OCI-LY3 (cell line): ENCODE results near the gene ASIC3.

Source experiments
- H2AFZ ChIP-seq: fragments of 200-600, 300-600 bp; shearing (Covaris generic); 2 replicates; pipeline ENCODE4 v1.6.0; 2014; ENCODE audit warnings: antibody characterized with exemption, low read depth, low read length
- H3K27ac ChIP-seq: fragments of 200-600, 300-600 bp; sonication (generic); 2 replicates; pipeline ENCODE4 v1.5.1; 2014; ENCODE audit warnings: mild to moderate bottlenecking, low read length, moderate library complexity, mixed read lengths
- H3K27me3 ChIP-seq: fragments of 200-600, 300-600 bp; sonication (generic); 2 replicates; pipeline ENCODE4 v1.6.1; 2014; ENCODE audit warnings: low read depth, low read length, mixed read lengths
- H3K36me3 ChIP-seq: fragments of 200-600, 300-600 bp; sonication (generic); replicated peaks from 2 replicates; pipeline ENCODE3; 2014; ENCODE audit warnings: low read depth, low read length, mixed read lengths
- H3K4me1 ChIP-seq: fragments of 300-600, 200-600 bp; sonication (generic); 2 replicates; pipeline ENCODE4 v1.6.1; 2014; ENCODE audit warnings: low read length, mixed read lengths
- H3K4me2 ChIP-seq: fragments of 200-600, 300-600 bp; sonication (generic); 2 replicates; pipeline ENCODE4 v1.6.1; 2014; ENCODE audit warnings: low read length, mixed read lengths
- H3K4me3 ChIP-seq: fragments of 300-600, 200-600 bp; sonication (generic); 2 replicates; pipeline ENCODE4 v1.5.1; 2014; ENCODE audit warnings: antibody characterized with exemption, mild to moderate bottlenecking, low read length, moderate library complexity
- H3K79me2 ChIP-seq: fragments of 300-600, 200-600 bp; shearing (Covaris generic); 2 replicates; pipeline ENCODE4 v1.6.1; 2014; ENCODE audit warnings: mild to moderate bottlenecking, low read length, mixed read lengths
- H3K9ac ChIP-seq: fragments of 300-600, 200-600 bp; shearing (Covaris generic); 2 replicates; pipeline ENCODE4 v1.6.0; 2014; ENCODE audit warnings: mild to moderate bottlenecking, low read length, moderate library complexity
- H3K9me3 ChIP-seq: fragments of 200-600, 300-600 bp; shearing (Covaris generic); 2 replicates; pipeline ENCODE4 v1.6.1; 2014; ENCODE audit warnings: low read length, mixed read lengths; ENCODE audit not compliant: insufficient read depth
- H4K20me1 ChIP-seq: fragments of 200-600, 300-600 bp; sonication (generic); 2 replicates; pipeline ENCODE4 v1.6.1; 2016; ENCODE audit warnings: low read length, mixed read lengths; ENCODE audit not compliant: insufficient read depth
- EZH2phosphoT487 ChIP-seq: fragments of 200-600 bp; shearing (Covaris generic); IDR thresholded peaks from 2 replicates; pipeline ENCODE4 v1.6.1; 2018; ENCODE audit warnings: antibody characterized with exemption, mixed run types, low read depth
- TF ChIP-seq, protein P1 (sequence below): fragments of 200-600, 300-600 bp; sonication (generic); IDR thresholded peaks from 2 replicates; pipeline ENCODE4 v1.5.1; 2014; ENCODE audit warnings: antibody characterized with exemption, low read length, low read depth

The ASIC3 gene

DNA sequence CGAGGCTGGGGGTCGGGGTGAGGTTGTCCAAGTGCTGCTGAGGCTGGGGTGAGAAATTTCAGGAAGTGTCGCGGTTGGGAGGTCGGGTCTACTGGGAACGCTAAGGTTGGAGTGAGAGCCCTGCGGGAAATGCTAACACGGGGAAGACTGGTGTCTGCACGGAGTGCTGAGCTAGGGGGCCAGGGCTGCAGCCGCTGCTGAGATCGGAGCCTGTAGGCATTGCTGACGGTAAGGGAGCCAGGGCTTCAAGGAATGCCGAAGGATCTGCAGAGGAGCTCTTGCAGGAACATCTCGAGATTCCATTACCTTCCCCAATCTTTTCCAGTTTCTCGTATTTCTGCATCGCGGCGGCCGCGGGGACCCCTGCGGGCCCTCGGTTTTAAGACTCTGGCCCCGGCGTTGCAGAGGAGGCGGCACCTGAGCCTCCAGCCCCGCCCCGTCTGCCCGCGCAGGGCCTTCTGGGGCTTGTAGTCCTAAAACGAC, 9.2 kb downstream of the ASIC3 start, which contains the start of gene CDK5:
TSS of gene CDK5 (minus strand) at position 392 of the 483 bp plus-strand sequence. CDS start at position 343, 49 bp downstream.
- peak within 1 kb of the TSS; percentile 87 for H3K9ac ChIP-seq
- H3K4me2 ChIP-seq = peak within 1 kb of the TSS; percentile 99
- H4K20me1 ChIP-seq = peaks cover 12% of the 10 kb centered on the region
- H3K9me3 ChIP-seq = no peaks in the 10 kb centered on the region
- no peaks in the 10 kb centered on the region for H3K27me3 ChIP-seq
- H3K4me3 ChIP-seq = peak within 1 kb of the TSS; percentile 90
- peaks cover 26% of the 10 kb centered on the region for H3K79me2 ChIP-seq
- no peaks in the 10 kb centered on the region for H3K36me3 ChIP-seq
- TF ChIP-seq EZH2phosphoT487 = no peak
- TF ChIP-seq, protein P1, sequence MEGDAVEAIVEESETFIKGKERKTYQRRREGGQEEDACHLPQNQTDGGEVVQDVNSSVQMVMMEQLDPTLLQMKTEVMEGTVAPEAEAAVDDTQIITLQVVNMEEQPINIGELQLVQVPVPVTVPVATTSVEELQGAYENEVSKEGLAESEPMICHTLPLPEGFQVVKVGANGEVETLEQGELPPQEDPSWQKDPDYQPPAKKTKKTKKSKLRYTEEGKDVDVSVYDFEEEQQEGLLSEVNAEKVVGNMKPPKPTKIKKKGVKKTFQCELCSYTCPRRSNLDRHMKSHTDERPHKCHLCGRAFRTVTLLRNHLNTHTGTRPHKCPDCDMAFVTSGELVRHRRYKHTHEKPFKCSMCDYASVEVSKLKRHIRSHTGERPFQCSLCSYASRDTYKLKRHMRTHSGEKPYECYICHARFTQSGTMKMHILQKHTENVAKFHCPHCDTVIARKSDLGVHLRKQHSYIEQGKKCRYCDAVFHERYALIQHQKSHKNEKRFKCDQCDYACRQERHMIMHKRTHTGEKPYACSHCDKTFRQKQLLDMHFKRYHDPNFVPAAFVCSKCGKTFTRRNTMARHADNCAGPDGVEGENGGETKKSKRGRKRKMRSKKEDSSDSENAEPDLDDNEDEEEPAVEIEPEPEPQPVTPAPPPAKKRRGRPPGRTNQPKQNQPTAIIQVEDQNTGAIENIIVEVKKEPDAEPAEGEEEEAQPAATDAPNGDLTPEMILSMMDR = no peak
- peaks cover 16% of the 10 kb centered on the region for H3K4me1 ChIP-seq
- H3K27ac ChIP-seq = peak within 1 kb of the TSS; percentile 72
- peak within 1 kb of the TSS; percentile 52; the same call in 1 of the 2 replicates for H2AFZ ChIP-seq

DNA sequence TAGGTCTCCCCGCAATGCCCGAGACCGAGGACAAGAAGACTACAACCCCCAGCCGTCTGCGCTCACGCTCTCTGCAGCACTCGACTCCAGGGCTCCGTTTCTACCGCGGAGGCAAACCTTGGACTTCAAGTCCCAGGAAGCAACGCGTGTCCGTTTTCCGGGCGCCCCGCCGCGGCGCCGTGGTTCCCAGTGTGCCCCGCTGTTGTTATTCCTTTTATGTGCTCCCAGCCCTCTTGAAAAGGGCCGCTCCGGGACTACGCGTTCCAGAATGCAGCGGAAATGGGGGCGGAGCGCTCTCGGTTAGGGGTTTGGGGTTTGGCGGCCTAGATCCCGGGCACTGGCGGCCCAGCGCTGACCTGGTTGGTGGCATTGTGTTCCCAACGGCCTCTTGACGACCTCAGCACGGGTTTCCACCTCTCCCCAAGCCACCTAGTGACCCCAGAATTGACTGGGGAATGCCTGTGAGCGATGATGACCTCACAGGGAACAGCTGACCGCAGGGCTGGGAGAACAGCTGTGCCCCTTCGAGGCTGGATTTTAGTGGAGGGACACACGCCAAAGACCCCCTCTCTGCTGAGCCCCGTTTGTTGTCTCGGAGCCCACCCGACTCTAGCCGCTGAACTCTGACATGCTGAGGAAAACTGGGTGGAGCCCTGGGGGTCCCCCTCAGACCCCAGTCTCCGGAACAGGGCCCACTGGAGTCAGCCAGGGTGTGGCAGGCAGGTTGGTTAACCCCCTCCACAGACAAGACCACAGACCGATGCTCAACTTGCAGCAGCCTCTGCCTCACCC, 9.9 kb downstream of the ASIC3 start:
- no peaks in the 10 kb centered on the region for H3K9me3 ChIP-seq

DNA sequence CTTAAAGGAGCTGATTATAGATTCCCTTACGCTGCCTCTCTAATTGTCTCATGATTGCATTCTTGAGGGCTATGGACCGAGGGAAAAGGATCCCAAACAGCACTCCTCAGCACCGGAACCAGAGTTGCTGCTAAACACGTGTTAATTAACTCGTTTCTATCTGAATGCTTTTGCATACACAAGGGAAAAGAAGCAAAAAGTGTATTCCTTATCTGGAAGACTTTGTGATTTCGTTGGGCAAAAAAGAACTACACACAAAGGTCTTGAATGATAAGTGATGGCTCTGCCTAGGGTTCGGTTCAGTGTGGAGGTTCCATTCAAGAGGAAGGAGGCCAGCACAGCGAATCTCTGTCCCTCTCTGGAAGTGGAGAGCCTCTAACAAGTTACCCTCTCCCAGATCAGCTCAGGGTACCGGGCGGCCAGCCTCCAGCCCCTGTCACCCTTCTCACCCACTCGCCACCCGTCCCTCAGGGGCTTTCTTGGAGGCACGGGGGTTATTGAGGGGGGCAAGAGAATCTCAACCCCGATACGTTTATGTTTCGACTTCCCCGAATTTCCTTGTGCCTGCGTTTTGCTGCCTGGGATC, 10.5 kb downstream of the ASIC3 start:
- Histone ChIP-seq H3K36me3 (no peaks in the 10 kb centered on the region), H3K4me2 (peak overlapping the region; percentile 99), H3K9me3 (no peaks in the 10 kb centered on the region), H3K79me2 (peaks cover 26% of the 10 kb centered on the region), H3K27ac (peak overlapping the region; percentile 72), H3K4me1 (peaks cover 16% of the 10 kb centered on the region), H4K20me1 (peaks cover 12% of the 10 kb centered on the region), H3K9ac (peak overlapping the region; percentile 87), H2AFZ (peak overlapping the region; percentile 37; the same call in 1 of the 2 replicates), H3K27me3 (no peaks in the 10 kb centered on the region), H3K4me3 (peak overlapping the region; percentile 90)
- TF ChIP-seq, protein P1 = no peak
- no peak for TF ChIP-seq EZH2phosphoT487

More for the DNA sequence above, 9.9 kb downstream of the ASIC3 start:
- H3K4me1 ChIP-seq = peaks cover 16% of the 10 kb centered on the region
- H4K20me1 ChIP-seq = peaks cover 12% of the 10 kb centered on the region
- H3K4me3 ChIP-seq = peak overlapping the region; percentile 90
- no peaks in the 10 kb centered on the region for H3K36me3 ChIP-seq
- H3K4me2 ChIP-seq = peak overlapping the region; percentile 99
- peak overlapping the region; percentile 7; the same call in 1 of the 2 replicates for H2AFZ ChIP-seq
- peaks cover 26% of the 10 kb centered on the region for H3K79me2 ChIP-seq
- peak overlapping the region; percentile 72 for H3K27ac ChIP-seq
- H3K27me3 ChIP-seq = no peaks in the 10 kb centered on the region
- no peak for TF ChIP-seq EZH2phosphoT487
- TF ChIP-seq, protein P1 = no peak
- peak overlapping the region; percentile 87 for H3K9ac ChIP-seq
